ENCODE data around the gene OR5M8.

The OR5M8 gene

DNA sequence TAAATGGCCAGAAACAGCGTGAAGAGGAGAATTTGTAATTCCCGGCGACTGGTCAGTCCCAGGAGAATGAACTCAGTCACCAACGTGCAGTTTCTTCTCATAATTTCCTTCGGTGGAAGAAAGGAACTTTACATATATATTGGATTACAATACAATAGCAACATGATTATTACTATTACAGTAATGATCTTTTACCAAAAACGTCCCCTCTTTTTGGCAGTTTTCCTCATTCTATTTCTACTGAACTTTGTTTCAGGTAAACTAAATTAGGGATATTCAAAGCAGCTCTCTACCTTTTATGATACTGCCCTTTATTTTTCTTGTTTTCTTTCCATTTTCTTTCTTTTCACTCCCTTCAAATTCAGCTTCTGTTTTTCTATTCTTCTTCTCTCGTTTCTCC lies at the start of gene OR5M8:
Gene OR5M8, minus strand, starts transcription at position 101 of the 400 bp plus-strand sequence. Its CDS starts 0 bp downstream, at position 101.
- no peak for DNase-seq

DNA sequence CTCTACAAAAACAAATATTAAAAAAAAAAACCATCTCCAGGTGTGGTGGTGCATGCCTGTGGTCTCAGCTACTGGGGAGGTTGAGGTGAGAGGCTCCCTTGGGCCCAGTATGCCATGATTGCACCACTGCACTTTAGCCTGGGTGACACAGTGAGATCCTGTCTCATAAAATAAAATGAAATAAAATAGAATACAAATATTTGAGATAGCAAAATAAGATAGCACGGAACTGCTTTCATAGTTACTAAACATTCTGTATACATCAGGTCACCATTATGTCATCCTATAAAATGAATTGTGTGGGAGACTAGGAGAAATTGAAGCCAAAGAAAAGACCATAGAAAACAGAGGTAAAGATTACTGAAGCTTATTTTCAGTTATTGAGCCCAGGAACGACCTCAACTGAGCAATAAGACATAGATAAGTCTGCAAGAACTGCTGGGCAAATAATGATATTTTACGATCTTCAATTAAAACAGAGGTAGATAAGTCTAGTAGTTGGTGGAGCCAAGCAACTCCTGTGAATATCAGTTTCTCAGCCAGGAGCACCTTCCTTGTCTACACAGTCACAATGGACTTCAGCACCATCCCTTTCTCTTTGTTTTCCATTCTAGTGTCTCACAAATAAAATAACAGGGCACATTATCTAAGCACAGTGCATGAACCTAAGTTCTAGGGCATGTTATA lies 42.0 kb upstream of the OR5M8 start:
- no peak for DNase-seq

DNA sequence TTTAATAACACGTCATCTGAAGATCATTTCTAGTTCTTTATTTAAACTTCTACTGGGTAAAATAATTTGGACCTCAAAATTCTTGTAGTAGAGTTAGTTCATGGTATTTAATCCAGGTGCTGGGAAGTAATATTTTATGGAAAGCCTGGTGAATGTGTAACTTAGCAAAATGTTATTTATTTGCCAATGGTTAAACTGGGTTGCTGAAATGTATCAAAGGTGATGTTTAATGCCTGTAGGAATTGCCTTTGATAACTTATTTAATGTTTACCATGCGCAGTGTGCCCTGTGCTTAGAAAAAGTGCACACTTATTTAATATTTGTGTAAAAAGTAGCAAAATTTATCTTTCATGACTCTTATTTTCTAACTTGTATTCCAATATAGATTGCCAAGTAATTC lies 40.7 kb upstream of the OR5M8 start:
- DNase-seq, result no peak

DNA sequence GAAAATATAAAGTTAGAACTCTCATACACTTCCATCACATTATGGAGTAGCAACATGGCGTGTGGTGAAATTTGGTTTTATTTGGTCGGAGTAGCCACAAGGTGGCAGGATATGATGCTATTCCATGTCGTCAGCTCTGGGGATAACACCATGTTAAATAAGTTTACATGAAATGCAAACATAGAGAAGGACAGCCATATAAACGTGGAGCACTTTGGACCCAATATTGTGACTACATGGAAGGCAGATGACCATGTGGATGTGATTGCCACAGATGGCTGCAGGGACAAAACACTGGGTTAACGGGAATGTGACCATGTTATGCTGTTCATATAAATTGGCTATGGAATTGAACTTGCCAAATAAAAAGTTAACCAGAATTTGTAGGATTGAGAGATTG lies 30.8 kb upstream of the OR5M8 start:
- DNase-seq, result no peak

DNA sequence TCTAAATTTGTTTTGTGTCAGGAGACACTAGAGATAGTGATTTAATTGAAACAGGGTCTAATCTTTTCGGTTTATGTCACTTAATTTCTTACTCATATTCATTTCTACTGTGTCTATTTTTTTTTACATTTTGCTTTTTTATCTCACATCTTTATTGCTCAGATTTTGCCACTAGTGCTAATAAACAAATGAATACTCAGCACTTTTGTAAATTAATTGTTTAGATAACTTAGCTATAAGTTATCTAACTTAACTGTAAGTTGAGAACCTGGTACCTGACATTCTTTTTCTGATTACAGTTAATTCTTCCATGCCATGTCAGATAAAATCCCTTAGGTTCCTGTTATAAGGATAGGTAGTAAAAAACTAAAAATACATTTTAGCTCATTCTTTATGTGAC lies 22.1 kb upstream of the OR5M8 start:
- DNase-seq, result no peak

DNA sequence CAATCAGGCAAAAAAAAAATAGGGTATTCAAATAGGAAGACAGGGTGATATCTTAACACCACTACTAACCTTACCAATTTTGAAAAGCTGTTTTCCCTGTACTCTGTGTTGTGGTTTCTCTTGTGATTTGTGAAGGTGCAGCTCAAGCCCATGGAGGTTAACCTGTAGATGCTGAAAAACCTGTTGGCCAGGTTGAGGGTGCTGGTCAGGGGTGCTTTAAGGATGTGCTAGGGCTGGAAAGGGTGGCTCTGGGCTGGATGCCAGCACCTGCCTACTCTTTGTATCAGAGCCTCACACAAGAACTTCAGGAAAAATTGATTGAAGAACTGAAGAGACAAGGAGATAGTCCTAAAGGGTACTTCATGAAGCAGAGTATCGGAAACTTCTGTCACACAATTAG lies 18.3 kb upstream of the OR5M8 start:
- DNase-seq, result no peak

DNA sequence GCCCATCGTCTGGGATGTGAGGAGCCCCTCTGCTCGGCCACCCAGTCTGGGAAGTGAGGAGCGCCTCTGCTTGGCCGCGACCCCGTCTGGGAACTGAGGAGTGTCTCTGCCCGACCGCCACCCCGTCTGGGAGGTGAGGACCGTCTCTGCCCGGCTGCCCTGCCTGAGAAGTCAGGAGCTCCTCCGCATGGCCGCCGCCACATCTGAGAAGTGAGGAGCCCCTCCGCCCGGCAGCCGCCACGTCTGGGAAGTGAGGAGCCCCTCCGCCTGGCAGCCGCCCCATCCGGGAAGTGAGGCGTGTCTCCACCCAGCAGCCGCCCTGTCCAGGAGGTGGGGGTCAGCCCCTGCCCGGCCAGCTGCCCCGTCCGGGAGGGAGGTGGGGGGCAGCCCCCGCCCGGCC lies 5.8 kb upstream of the OR5M8 start:
- no peak for DNase-seq

DNA sequence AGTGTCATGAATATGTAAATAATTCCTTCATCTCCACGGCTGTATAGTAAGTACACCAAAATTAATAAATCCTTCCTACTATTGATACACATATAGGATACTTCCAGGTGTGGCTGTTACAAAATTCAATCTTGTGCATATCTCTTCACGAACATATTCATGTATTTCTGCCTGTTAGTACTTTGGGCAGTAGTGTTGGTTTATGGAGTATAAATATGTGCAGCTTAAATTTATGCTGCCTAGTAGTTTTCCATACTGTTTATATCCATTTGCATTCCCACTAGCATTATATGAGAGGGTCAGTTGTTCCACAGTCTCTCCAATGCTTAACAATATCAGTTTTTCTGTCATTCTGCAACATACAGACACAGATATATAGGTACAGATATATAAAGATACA lies 3.9 kb upstream of the OR5M8 start:
- no peak for DNase-seq

DNA sequence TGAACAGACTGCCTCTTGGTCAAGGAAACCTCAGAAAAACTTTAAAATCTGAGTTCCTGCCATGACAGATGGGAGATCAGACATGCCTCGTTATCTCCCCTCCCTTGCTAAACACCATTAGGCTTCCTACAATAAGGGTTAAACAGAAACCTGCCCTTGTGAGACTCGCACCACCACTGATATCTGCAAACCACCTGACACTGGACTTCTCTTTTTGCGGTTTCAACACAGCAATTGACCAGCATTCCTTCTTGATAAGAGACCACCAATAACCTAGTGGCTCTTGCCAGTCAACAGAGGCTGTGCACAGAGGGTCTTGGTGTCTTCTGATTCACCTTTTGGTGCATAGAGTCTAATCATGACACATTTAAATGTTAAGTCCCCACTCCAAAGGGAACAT lies 4.4 kb downstream of the OR5M8 start:
- no peak for DNase-seq

DNA sequence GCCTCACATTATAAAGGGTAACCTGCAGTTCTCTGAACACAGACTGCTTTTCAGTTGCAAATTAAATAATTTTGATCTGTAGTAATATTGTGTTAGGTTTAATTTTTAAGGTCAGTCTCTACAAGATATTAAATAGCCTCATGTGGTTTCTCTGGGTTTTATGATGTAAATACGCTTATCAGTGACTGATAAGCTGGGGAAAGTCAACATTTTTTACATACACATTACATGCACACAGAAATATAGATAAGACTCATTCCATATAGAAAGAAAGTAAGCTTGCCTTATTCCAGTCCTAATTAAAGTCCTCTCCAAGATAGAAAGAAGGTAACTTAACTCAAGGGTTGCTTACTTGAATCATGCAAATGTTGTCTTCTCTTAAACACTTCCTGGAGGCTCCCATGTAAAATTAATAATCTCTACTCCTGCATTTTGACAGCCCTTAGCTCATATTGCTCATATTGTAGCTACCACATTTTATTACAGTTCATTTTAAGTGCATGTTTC lies 16.4 kb downstream of the OR5M8 start:
- no peak for DNase-seq

DNA sequence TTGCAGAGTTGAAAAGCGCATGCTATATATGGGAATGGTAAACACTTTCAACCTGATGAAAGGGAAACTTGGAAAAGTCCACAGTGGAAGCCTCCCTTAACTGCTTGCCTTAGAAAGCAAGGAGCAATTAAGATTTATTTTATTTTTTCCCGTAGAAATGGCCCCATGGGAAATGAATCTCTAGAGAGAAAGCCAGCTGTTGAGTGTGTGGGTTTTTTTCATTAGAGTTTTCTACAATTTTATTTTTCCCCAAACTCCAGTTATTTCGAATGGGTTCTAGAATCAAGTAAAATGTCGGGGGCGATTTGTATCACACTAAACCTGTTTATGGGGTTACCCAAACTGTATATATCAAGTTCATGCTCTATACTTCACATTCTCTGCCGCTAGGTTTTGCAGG lies 17.9 kb downstream of the OR5M8 start, which contains the start of gene OR5M3:
Gene OR5M3, minus strand, starts transcription at position 101 of the 400 bp plus-strand sequence. CDS start 2,855 bp downstream, outside the sequence.
- no peak for DNase-seq

DNA sequence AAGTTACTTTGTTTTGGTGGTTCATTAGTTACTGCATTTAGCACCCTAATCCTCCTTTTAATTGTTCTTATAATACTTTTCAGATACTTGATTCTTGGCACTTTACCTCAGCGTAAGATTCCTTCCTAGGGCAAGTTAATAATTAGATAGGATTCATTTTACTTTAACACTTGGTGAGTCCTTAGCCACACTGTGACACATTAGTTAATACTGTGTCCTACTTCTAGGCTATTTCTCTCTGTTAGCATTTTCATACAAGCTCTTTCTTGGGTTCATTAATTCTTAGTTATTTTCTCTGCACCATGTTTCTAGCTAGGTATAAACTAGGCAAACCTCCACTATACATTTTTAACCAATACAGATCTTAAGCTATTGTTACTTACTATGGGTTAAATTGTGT lies 34.1 kb downstream of the OR5M8 start:
- DNase-seq, result no peak

DNA sequence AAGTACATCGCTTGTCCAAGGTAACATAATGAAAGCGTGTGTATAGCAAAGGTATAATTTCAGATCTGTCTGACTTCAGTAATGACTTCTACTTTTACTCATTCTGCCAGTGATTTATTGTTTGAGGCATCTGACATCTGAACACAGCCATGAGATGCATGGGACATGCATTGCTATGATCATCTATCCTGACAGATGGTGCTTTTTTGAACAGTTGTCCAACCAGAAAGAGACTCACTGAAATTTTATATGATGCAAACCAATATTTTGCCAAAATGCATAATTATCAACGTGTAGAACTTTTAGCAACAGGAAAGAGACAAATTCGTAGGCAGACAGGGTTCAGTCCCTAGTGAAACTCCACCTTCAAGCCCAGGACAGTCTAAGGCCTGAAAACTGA lies 37.6 kb downstream of the OR5M8 start:
- no peak for DNase-seq

Measured in stimulated activated CD4-positive, alpha-beta T cell treated with anti-CD3 and anti-CD28 coated beads, Interleukin-2, amount 100 ng/mL, for 24 hours (primary cell).